Prostate gland (tissue), 2 donors: Measurements from ENCODE around the gene RHBDF2. TPM values are rescaled to one million over a fixed set of nuclear protein-coding genes. Genes with fewer than 3 reads are reported as not detected.
"Not testable (repeated sequence)": the region's sequence is repeated elsewhere in the genome, so short reads cannot be mapped to it uniquely, and the experiment has no call there.

Source experiments
- DNase-seq: peaks from one replicate; pipeline ENCODE4 v3.0.0-alpha.2; 2019; ENCODE audit warnings: low spot score
- H3K27ac ChIP-seq, 2 donors: fragments of 200-600 bp; sonication (generic); 2 replicates each; pipeline ENCODE4 v1.5.1; 2017 to 2019
- H3K27me3 ChIP-seq: fragments of 200-600 bp; sonication (generic); replicated peaks from 2 replicates; pipeline ENCODE4 v1.5.1; 2019; ENCODE audit not compliant: insufficient read depth
- H3K36me3 ChIP-seq, 2 donors: fragments of 200-600 bp; sonication (generic); 1 replicate in 1 of 2; 2 replicates in 1 of 2; pipeline versions ENCODE4 v1.5.1 to v1.8.1; 2017 to 2019
- H3K4me1 ChIP-seq: fragments of 200-600 bp; sonication (generic); replicated peaks from 2 replicates; pipeline ENCODE4 v1.5.1; 2019
- H3K4me3 ChIP-seq, 2 donors: fragments of 200-600 bp; sonication (generic); 2 replicates each; pipeline ENCODE4 v1.5.1; 2017 to 2019
- H3K9me3 ChIP-seq: fragments of 200-600 bp; sonication (generic); 2 replicates; pipeline ENCODE4 v1.5.1; 2017
- CTCF ChIP-seq, 4 experiments: fragments of 200-600 bp in 2 of 4; fragments of 450-650 bp in 2 of 4; sonication (generic) in 2 of 4; IDR thresholded peaks; 1 replicate in 3 of 4; 2 replicates in 1 of 4; pipeline ENCODE4 v1.5.1; 2016 to 2019; ENCODE audit warnings: antibody characterized with exemption in 4 of 4, mild to moderate bottlenecking in 2 of 4, moderate library complexity in 2 of 4
- POLR2A ChIP-seq: fragments of 450-650 bp; IDR thresholded peaks from one replicate; pipeline ENCODE4 v1.6.1; 2016; ENCODE audit warnings: antibody characterized with exemption, mild to moderate bottlenecking
- POLR2AphosphoS5 ChIP-seq: sonication (generic); formaldehyde crosslinking; IDR thresholded peaks from one replicate; pipeline ENCODE4 v1.6.1; 2017; ENCODE audit warnings: antibody characterized with exemption
- WGBS: methylation state at CpG from one replicate; pipeline ENCODE4 v1.1.5; 2018; 5-methylcytosine and 5-hydroxymethylcytosine counted together
- intact Hi-C: fragments of 100-400 bp; cut with DNase I; formaldehyde crosslinking; loops from one replicate; pipeline ENCODE4 v1.14.2; 2022
- total RNA-seq, 2 donors: library from RNA; depleted of rRNA; stranded (reverse); fragments of >200 nt; gene quantifications; one replicate each; pipeline ENCODE4 v1.1.0, GENCODE V29; 2016

The RHBDF2 gene
- total RNA-seq, 2 donors from 2014 or later = 29.9 to 31.1 TPM

- H3K4me3 ChIP-seq = no peak overlapping the region
- peaks cover 23% of the 10 kb centered on the region for H3K4me1 ChIP-seq
- 49% methylated on average over 26 of the region's 26 CpGs for WGBS
- no peak for DNase-seq
- no peak for TF ChIP-seq POLR2AphosphoS5
- peak in 1 of 4 experiments; percentile 23 for TF ChIP-seq CTCF (IDR thresholded peaks at IDR 0.05)
- H3K36me3 ChIP-seq = no peaks in the 10 kb centered on the region
- intact Hi-C loops = loop anchor here (5.0 kb wide), 1 partner anchor 90 kb away; no protein-coding TSS in a partner anchor
- no peaks in the 10 kb centered on the region for H3K27me3 ChIP-seq
- no peaks in the 10 kb centered on the region for H3K9me3 ChIP-seq
- H3K27ac ChIP-seq = peak overlapping the region; percentile 67 to 76
These were observed 26.3 kb upstream of the RHBDF2 start for GRCh38 chr17:76527430-76528111.

- H3K4me3 ChIP-seq, DNase-seq, H3K36me3 ChIP-seq, H3K9me3 ChIP-seq, H3K27me3 ChIP-seq: not testable (repeated sequence)
- 68% methylated on average over 9 of the region's 9 CpGs for WGBS
- Histone ChIP-seq H3K27ac (peak overlapping the region; percentile 67 to 76), H3K4me1 (peaks cover 23% of the 10 kb centered on the region)
- intact Hi-C loops = loop anchor here (5.0 kb wide), 1 partner anchor 90 kb away; no protein-coding TSS in a partner anchor
These were observed 25.8 kb upstream of the RHBDF2 start for GRCh38 chr17:76527016-76527415.

GRCh38 chr17:76525513-76525833 is 24.2 kb upstream of the RHBDF2 start:
- WGBS = 87% methylated on average over 8 of the region's 8 CpGs
- intact Hi-C loops = loop anchor here (5.0 kb wide), 1 partner anchor 92 kb away; no protein-coding TSS in a partner anchor
- H3K27me3 ChIP-seq, H3K27ac ChIP-seq, H3K9me3 ChIP-seq, DNase-seq, H3K4me3 ChIP-seq, H3K36me3 ChIP-seq: not testable (repeated sequence)
- peaks cover 22% of the 10 kb centered on the region for H3K4me1 ChIP-seq

DNA sequence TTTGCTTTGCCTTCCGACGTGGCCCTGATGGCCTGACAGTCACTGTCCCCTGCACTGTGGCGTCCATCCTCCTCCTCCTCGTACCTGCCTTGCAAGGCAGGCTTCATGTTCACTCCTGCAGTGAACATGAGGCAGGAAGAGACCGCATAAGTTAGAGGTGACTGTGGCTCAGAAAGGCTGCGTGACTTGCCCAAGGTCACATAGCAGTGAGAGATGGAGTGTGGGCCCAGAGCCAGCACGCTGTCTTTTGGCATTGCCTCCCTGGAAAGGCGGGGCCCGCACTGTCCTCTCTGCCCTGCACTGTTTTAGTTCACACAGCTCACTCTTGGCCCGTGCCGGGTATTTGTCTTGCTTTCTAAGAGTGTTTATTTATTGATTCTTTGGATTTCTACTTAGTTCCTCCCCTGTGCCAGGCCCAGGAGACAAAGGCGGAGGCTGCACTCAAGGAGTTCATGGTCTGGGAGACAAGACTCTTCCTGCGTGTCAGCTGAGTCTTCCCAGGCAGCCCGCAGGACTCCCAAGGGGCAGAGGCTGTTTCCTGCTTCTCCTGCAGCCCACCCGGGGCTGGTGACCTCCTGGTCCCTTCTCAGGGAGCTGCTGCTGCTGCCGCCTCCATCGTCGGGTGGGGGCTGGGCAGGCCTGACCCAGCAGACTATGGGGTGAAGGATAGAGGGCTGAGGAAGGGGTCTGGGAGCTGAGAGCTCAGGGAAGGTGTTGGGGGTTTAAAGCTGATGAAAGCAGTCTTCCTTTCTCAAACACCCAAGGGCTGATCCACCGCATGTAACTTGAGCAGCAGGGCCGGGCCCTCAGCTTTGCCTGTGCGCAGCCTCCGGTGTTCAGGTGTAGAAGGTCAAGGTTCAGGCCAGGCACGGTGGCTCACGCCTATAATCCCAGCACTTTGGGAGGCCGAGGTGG is 23.6 kb upstream of the RHBDF2 start:
- WGBS = 62% methylated on average over 25 of the region's 25 CpGs
- no peak overlapping the region for H3K4me3 ChIP-seq
- H3K9me3 ChIP-seq = no peaks in the 10 kb centered on the region
- no peak overlapping the region for H3K27ac ChIP-seq
- no peaks in the 10 kb centered on the region for H3K36me3 ChIP-seq
- H3K4me1 ChIP-seq = peaks cover 16% of the 10 kb centered on the region
- TF ChIP-seq CTCF (IDR thresholded peaks at IDR 0.05) = no peak
- TF ChIP-seq POLR2A = no peak
- peak; percentile 46 for TF ChIP-seq POLR2AphosphoS5
- intact Hi-C loops = loop anchor here (5.0 kb wide), 2 partner anchors 92 to 192 kb away; no protein-coding TSS in a partner anchor
- no peaks in the 10 kb centered on the region for H3K27me3 ChIP-seq
- DNase-seq = no peak

DNA sequence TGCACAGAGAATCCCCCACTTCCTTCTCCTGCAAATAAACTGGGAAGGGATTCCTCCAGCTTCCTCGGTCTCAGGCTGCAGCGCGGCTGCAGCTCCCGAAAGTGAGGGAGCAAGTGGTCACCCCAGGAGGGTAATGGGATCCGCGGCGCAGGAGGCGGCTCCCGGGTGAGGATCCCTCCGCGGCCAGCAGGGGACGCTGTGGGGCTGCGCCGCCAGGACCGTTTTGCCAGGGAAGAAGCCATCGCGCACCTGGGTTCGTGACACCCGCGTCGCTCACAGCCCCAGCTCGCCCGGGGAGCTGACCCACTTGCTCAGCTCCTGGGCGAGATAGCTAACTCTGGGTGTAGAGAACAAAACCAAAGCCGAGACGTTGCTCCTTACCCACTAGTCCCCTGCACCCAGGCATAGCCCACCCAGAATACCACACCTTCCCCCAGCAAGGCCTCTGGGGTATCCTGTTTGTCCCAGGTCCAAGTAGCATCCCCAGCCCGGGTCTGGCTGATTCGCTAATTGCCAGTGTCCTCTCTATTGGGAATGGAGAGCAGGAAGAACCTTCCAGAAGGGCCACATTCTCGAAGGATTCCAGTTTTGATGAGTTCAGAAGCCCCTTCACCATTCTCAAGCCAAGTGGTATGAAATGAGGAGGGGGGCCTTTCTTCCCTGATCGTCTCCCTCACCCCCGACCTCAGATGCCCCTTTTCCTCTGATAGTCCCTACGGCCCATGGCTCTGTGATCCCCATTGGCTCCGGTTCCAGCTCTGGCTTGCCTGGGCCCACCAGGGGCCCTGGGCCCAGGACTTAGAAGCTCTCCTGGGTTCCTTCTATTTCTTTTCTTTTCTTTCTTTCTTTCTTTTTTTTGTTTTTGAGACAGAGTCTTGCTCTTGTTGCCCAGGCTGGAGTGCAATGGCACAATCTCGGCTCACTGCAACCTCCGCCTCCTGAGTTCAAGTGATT is 22.1 kb upstream of the RHBDF2 start:
- H3K27me3 ChIP-seq = no peaks in the 10 kb centered on the region
- DNase-seq = no peak
- no peaks in the 10 kb centered on the region for H3K36me3 ChIP-seq
- 22% methylated on average over 35 of the region's 35 CpGs for WGBS
- TF ChIP-seq CTCF (IDR thresholded peaks at IDR 0.05) (peak; percentile 99), POLR2A (no peak), POLR2AphosphoS5 (peak; percentile 36)
- no peak overlapping the region for H3K4me3 ChIP-seq
- H3K4me1 ChIP-seq = peaks cover 7% of the 10 kb centered on the region
- no peaks in the 10 kb centered on the region for H3K9me3 ChIP-seq
- intact Hi-C loops = loop anchor here (5.0 kb wide), 1 partner anchor 194 kb away; no protein-coding TSS in a partner anchor
- no peak overlapping the region for H3K27ac ChIP-seq

- not testable (repeated sequence) for H3K36me3 ChIP-seq, H3K4me1 ChIP-seq, H3K27ac ChIP-seq, H3K4me3 ChIP-seq, DNase-seq, H3K27me3 ChIP-seq, H3K9me3 ChIP-seq
- intact Hi-C loops = loop anchor here (5.0 kb wide), 1 partner anchor 196 kb away; no protein-coding TSS in a partner anchor
- WGBS = 98% methylated on average over 10 of the region's 10 CpGs
These were observed 20.5 kb upstream of the RHBDF2 start for GRCh38 chr17:76521683-76522082.
